ENCODE data around the gene SCGB1D4. TPM values are rescaled to one million over a fixed set of nuclear protein-coding genes. Genes with fewer than 3 reads are reported as not detected.

SCGB1D4 gene
- total RNA-seq, 4 donors from 2014 or later: not detected

DNA sequence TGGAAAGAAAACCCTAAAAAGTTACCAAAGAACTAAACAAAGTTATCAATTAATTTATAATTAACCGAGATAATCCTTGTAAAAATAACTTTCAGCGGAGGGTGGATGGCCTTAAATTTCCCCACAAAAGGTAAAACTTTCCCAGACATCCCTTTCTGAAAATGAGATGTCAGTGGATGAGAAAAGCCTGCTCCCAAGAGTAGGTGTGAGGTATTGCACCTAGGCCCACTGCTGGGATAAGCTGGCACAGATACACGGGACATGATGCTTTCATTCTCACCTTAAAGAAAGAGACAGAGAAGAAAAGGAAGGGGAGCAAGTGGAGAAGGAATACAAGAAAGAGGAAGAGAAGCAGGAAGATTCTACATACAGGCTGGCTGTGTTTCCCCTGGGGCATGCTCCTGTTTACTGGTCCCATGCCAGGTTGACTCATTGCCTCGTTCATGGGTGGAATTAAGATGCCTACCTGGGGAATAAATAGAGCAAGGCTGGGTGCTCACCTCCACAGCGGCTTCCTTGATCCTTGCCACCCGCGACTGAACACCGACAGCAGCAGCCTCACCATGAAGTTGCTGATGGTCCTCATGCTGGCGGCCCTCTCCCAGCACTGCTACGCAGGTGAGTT is 29.1 kb downstream of the SCGB1D4 start, which contains the start of gene SCGB2A2:
Gene SCGB2A2 (plus strand): TSS at position 505 of the 625 bp plus-strand sequence. CDS start 59 bp downstream, at position 564.
- TF ChIP-seq, protein P1, sequence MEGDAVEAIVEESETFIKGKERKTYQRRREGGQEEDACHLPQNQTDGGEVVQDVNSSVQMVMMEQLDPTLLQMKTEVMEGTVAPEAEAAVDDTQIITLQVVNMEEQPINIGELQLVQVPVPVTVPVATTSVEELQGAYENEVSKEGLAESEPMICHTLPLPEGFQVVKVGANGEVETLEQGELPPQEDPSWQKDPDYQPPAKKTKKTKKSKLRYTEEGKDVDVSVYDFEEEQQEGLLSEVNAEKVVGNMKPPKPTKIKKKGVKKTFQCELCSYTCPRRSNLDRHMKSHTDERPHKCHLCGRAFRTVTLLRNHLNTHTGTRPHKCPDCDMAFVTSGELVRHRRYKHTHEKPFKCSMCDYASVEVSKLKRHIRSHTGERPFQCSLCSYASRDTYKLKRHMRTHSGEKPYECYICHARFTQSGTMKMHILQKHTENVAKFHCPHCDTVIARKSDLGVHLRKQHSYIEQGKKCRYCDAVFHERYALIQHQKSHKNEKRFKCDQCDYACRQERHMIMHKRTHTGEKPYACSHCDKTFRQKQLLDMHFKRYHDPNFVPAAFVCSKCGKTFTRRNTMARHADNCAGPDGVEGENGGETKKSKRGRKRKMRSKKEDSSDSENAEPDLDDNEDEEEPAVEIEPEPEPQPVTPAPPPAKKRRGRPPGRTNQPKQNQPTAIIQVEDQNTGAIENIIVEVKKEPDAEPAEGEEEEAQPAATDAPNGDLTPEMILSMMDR (IDR thresholded peaks at IDR 0.05): peak in 1 of 6 experiments; percentile 17
- TF ChIP-seq POLR2A (IDR thresholded peaks at IDR 0.05): no peak
- Histone ChIP-seq H3K4me1 (no peaks in the 10 kb centered on the region), H3K36me3 (no peaks in the 10 kb centered on the region), H3K4me3 (no peak within 1 kb of the TSS), H3K27me3 (no peaks in the 10 kb centered on the region), H3K27ac (no peak within 1 kb of the TSS), H3K9me3 (no peaks in the 10 kb centered on the region)
- no peak for DNase-seq

DNA sequence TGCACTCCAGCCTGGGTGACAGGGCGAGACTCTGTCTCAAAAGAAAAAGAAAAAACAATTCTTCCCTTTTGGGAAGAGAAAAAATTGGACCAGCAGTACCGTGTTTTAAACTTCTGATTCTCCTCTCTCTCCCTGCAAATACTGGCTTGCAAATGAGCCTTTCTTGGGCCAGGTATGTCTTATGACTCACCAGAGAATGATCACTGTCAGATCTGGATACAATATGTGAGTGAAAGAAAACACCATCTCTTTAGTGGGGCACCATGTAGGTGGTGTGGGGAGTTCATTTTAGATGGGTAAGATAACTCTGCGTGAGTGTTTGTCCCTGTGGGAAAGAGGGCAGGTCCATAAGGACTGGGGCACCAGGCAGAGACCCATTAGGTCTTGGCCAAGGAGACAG is 31.3 kb downstream of the SCGB1D4 start:
- H3K27ac ChIP-seq: no peak overlapping the region
- H3K36me3 ChIP-seq: no peaks in the 10 kb centered on the region

DNA sequence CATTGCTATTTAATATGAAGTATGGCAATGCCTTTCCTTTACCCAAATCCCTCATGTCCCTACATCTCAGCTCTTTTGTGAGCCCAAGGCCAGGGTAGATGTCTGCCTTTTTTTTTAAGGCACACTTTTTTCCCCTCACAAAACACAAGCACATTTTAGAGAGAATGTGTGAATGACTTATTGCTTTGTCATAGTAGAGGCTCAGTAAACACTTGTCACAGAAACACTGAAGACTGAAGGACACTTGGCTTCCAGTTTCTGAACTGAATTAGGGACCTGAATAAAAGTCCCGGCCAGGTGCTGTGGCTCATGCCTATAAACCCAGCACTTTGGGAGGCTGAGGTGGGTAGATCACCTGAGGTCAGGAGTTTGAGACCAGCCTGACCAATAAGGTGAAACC is 31.8 kb downstream of the SCGB1D4 start:
- no peak for DNase-seq
- no peaks in the 10 kb centered on the region for H3K36me3 ChIP-seq
- no peak overlapping the region for H3K27ac ChIP-seq
- H3K4me3 ChIP-seq: no peak overlapping the region
- H3K4me1 ChIP-seq: no peaks in the 10 kb centered on the region
- H3K9me3 ChIP-seq: no peaks in the 10 kb centered on the region
- TF ChIP-seq, protein P1 (IDR thresholded peaks at IDR 0.05): no peak
- no peak for TF ChIP-seq POLR2A (IDR thresholded peaks at IDR 0.05)
- no peaks in the 10 kb centered on the region for H3K27me3 ChIP-seq

More for the DNA sequence above, 31.3 kb downstream of the SCGB1D4 start:
- Histone ChIP-seq H3K27me3 (no peaks in the 10 kb centered on the region), H3K9me3 (no peaks in the 10 kb centered on the region), H3K4me3 (no peak overlapping the region), H3K4me1 (no peaks in the 10 kb centered on the region)
- DNase-seq: no peak
- TF ChIP-seq POLR2A (IDR thresholded peaks at IDR 0.05): no peak
- TF ChIP-seq, protein P1 (IDR thresholded peaks at IDR 0.05): no peak

DNA sequence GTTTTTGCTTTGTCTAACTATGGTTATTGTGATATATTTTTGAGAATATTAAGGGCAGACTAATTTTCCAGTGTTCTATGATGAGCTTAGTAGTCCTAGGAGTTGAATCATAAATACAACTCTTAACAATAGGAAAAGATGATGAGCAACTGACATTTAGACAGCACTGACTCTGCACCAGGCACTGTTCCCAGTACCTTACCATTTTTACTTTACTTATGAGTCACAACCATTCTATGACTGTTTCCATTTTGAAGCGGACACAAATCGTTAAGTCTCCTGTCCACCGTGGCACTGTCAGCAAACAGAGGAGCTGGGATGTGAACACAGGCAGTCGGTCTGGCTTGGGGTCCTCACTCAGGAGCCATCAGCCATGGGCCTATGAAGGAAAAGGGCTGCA is 32.3 kb downstream of the SCGB1D4 start:
- no peak overlapping the region for H3K27ac ChIP-seq

DNA sequence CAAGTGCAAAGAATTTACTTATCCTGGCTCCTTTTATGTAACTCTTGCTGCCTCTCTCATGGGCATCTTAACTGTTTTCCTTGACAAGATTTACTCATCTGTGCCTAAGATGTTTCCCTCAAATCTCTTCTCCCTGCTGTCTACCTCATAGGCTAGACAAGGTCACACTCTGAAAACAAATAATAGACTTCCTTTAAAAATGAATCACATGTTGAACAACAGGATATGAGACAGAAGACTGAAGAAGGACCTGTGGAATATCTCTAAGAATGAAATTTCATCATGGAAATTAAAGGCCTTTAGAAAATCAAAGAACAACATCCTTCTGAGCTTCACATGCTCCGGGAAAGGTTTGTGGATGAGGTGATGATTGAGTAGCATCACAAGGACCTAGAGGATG is 34.9 kb downstream of the SCGB1D4 start:
- Histone ChIP-seq H3K36me3 (no peaks in the 10 kb centered on the region), H3K27ac (no peak overlapping the region), H3K4me3 (no peak overlapping the region), H3K27me3 (no peaks in the 10 kb centered on the region), H3K4me1 (no peaks in the 10 kb centered on the region), H3K9me3 (no peaks in the 10 kb centered on the region)
- DNase-seq: no peak
- TF ChIP-seq POLR2A (IDR thresholded peaks at IDR 0.05): no peak
- TF ChIP-seq, protein P1 (IDR thresholded peaks at IDR 0.05): no peak

More for the DNA sequence above, 32.3 kb downstream of the SCGB1D4 start:
- H3K4me1 ChIP-seq: no peaks in the 10 kb centered on the region
- H3K36me3 ChIP-seq: no peaks in the 10 kb centered on the region
- H3K27me3 ChIP-seq: no peaks in the 10 kb centered on the region
- TF ChIP-seq, protein P1 (IDR thresholded peaks at IDR 0.05): no peak
- TF ChIP-seq POLR2A (IDR thresholded peaks at IDR 0.05): no peak
- DNase-seq: no peak
- no peaks in the 10 kb centered on the region for H3K9me3 ChIP-seq
- H3K4me3 ChIP-seq: no peak overlapping the region
